DND-41 (cell line): Measurements from ENCODE around the gene BRSK2.

Experiments
- ATAC-seq: fragments of 200-7000 bp; cut with Tn5 transposase; 3 replicates; pipeline ENCODE4 v1.9.1; 2021; ENCODE audit warnings: low read depth; ENCODE audit not compliant: insufficient read depth
- DNase-seq: peaks from one replicate; pipeline ENCODE4 v3.0.0-alpha.2; 2020
- H2AFZ ChIP-seq: 2 replicates; pipeline ENCODE4 v1.6.0; 2012; ENCODE audit warnings: low read depth, low read length
- H3K27ac ChIP-seq: 2 replicates; pipeline ENCODE4 v1.5.1; 2012; ENCODE audit warnings: low read length, inconsistent platforms
- H3K27me3 ChIP-seq: fragments of 200-600 bp; sonication (generic); 2 replicates; pipeline ENCODE4 v1.6.0; 2012; ENCODE audit warnings: low read length, mild to moderate bottlenecking, inconsistent platforms; ENCODE audit not compliant: insufficient read depth, poor library complexity
- H3K36me3 ChIP-seq: 2 replicates; pipeline ENCODE4 v1.5.1; 2012; ENCODE audit warnings: low read length, inconsistent platforms; ENCODE audit not compliant: insufficient read depth
- H3K4me1 ChIP-seq: 2 replicates; pipeline ENCODE4 v1.5.1; 2012; ENCODE audit warnings: mild to moderate bottlenecking, low read length; ENCODE audit not compliant: insufficient read depth
- H3K4me2 ChIP-seq: 2 replicates; pipeline ENCODE4 v1.6.0; 2012; ENCODE audit warnings: mild to moderate bottlenecking, moderate library complexity, low read length, inconsistent platforms; ENCODE audit not compliant: insufficient read depth
- H3K4me3 ChIP-seq, 2 experiments: fragments of 200-600 bp in 1 of 2; shearing (Covaris generic) in 1 of 2; 2 replicates each; pipeline ENCODE4 v1.5.1; 2012 to 2016; ENCODE audit warnings: inconsistent platforms in 2 of 2, low read length in 2 of 2, mild to moderate bottlenecking in 2 of 2, low read depth in 1 of 2, moderate library complexity in 1 of 2
- H3K79me2 ChIP-seq: 2 replicates; pipeline ENCODE4 v1.6.0; 2012; ENCODE audit warnings: low read length, inconsistent platforms; ENCODE audit not compliant: insufficient read depth
- H3K9ac ChIP-seq: 2 replicates; pipeline ENCODE4 v1.6.0; 2012; ENCODE audit warnings: low read depth, mild to moderate bottlenecking, inconsistent platforms, low read length, moderate library complexity
- H3K9me3 ChIP-seq: 2 replicates; pipeline ENCODE4 v1.5.1; 2012; ENCODE audit warnings: low read length, moderate library complexity, mild to moderate bottlenecking, inconsistent platforms; ENCODE audit not compliant: insufficient read depth, severe bottlenecking
- H4K20me1 ChIP-seq: 2 replicates; pipeline ENCODE4 v1.6.0; 2012; ENCODE audit warnings: low read length; ENCODE audit not compliant: insufficient read depth
- EZH2 ChIP-seq: IDR thresholded peaks from 3 replicates; pipeline ENCODE4 v1.6.1; 2012; ENCODE audit warnings: borderline replicate concordance, low read depth, mild to moderate bottlenecking, moderate library complexity, low read length, inconsistent platforms; ENCODE audit not compliant: severe bottlenecking
- TF ChIP-seq, protein P1 (sequence below): IDR thresholded peaks from 2 replicates; pipeline ENCODE4 v1.5.1; 2012; ENCODE audit warnings: borderline replicate concordance, low read length, moderate library complexity, mild to moderate bottlenecking; ENCODE audit not compliant: poor library complexity, severe bottlenecking; ENCODE audit errors: extremely low read depth

BRSK2 gene

DNA sequence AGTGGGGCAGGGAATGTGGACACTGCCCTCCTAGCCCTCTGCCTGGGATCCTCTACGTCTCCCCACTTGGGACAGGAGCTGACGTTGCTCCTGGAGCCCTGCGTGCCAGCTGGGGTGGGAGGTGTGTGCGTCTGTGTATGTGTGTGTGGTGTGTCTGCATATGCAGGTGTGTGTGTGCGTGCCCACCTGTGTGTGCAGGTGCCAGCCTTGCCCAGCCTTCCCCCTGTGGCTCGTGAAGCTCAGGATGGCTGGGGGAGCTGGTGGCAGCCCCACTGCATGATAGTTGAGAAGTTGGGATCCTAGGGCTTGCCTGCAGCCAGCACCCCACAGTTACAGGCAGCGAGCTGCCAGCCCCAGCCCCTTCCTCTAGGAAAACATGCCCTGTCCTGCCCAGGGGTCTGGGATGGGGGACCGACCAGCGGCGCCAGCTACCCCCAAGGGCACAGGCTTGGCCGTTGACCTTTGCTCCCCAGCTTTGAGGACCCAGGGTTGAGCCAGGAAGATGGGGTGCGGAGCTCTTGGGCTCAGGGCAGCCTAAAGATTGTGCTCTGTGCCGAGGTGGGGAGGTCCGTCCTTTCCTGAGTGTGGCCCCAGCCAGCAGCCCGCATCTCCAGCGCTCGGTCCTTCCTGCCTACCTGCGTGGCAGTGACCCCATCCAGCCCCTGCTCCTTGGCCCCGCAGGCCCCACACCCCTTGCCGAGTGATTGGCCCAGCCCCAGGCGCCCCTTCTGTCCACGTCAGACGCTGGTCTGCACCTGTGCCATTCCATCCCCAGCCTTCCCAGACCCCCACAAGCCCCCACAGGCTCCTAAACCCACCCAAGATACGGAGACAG lies 15.7 kb downstream of the BRSK2 start:
- H2AFZ ChIP-seq = no peak overlapping the region
- no peaks in the 10 kb centered on the region for H3K9me3 ChIP-seq
- H3K27me3 ChIP-seq = no peaks in the 10 kb centered on the region
- no peak overlapping the region for H3K9ac ChIP-seq
- no peak overlapping the region for H3K4me3 ChIP-seq
- no peak overlapping the region for H3K27ac ChIP-seq
- H3K4me2 ChIP-seq = no peak overlapping the region
- ATAC-seq (no peak), DNase-seq (no peak)
- H3K36me3 ChIP-seq = no peaks in the 10 kb centered on the region
- TF ChIP-seq EZH2 = no peak
- TF ChIP-seq, protein P1, sequence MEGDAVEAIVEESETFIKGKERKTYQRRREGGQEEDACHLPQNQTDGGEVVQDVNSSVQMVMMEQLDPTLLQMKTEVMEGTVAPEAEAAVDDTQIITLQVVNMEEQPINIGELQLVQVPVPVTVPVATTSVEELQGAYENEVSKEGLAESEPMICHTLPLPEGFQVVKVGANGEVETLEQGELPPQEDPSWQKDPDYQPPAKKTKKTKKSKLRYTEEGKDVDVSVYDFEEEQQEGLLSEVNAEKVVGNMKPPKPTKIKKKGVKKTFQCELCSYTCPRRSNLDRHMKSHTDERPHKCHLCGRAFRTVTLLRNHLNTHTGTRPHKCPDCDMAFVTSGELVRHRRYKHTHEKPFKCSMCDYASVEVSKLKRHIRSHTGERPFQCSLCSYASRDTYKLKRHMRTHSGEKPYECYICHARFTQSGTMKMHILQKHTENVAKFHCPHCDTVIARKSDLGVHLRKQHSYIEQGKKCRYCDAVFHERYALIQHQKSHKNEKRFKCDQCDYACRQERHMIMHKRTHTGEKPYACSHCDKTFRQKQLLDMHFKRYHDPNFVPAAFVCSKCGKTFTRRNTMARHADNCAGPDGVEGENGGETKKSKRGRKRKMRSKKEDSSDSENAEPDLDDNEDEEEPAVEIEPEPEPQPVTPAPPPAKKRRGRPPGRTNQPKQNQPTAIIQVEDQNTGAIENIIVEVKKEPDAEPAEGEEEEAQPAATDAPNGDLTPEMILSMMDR = no peak
- H3K79me2 ChIP-seq = no peaks in the 10 kb centered on the region
- no peaks in the 10 kb centered on the region for H3K4me1 ChIP-seq
- H4K20me1 ChIP-seq = peaks cover 14% of the 10 kb centered on the region

DNA sequence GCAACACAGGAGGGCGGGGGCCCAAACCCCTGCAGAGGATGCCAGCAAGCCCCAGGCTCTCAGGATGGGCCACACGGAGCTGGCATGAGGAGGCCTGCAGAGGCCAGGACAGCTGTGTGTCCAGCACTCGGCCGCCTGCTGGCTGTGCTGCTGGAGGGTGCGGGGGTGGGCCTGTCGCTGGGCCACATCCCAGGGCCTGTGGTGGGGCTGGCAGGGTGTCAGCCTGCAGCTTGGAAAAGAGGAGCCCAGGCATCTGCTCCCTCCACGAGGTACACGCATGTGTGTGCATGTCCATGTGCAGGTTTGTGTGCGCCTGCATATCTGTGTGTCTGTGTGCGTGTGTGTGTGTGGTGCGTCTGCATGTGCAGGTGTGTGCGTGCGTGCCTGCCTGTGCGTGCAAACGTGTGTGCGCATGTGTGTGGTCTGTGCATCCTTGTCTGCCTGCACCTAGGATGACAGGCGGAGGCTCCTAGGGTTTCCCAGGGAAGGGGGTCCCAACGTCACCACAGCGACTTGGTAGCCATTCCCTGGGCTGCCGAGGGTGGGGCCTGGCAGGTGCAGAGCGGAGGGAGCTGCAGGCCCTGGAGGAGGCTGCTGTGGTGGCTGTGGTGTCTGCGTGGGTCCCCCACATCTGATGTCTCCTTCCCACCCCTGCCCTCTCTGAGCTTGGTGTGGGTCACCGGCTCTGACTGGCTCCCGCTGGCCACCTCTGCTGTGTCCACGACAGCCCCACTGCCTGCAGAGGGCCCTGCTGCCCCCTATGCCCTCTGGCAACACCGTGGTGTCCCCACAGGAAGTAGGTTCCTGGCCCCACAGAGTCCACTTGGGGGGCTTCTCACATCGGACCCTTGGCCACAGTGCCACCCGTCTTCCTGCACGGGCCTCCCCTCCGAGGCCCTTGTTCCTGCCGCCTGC lies 17.1 kb downstream of the BRSK2 start:
- Histone ChIP-seq H3K4me3 (no peak overlapping the region), H3K27ac (no peak overlapping the region), H2AFZ (no peak overlapping the region), H3K4me2 (no peak overlapping the region), H3K9me3 (no peaks in the 10 kb centered on the region), H3K27me3 (no peaks in the 10 kb centered on the region), H4K20me1 (0 out of 2 replicates have a peak, but pooled peaks cover 4% of the 10 kb centered on the region), H3K36me3 (no peaks in the 10 kb centered on the region), H3K79me2 (no peaks in the 10 kb centered on the region), H3K9ac (no peak overlapping the region), H3K4me1 (no peaks in the 10 kb centered on the region)
- TF ChIP-seq, protein P1 = no peak
- no peak for TF ChIP-seq EZH2
- no peak for ATAC-seq
- no peak for DNase-seq

DNA sequence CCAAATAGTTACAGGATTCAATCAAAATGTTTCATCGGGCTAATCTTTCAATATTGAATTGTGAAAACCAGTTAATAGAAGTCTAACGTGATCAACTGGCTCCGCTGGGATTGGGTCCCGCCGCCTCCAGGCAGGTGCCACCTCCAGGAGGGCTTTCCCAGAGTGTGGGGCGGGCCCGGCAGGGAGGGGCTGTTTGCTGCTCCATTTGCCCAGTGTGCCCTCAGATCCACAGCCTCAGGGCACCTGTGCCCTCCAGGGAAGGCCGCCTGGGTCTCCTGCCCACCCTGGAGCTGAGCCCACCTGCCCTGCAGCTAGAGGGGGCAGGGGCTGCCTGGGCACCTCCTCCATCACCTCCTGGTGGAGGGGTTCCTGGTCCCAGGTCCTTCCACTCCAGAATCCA lies 17.9 kb downstream of the BRSK2 start:
- H3K4me1 ChIP-seq = no peaks in the 10 kb centered on the region
- H3K79me2 ChIP-seq = no peaks in the 10 kb centered on the region
- DNase-seq = no peak
- peaks cover 1% of the 10 kb centered on the region for H3K9me3 ChIP-seq
- no peak overlapping the region for H3K4me3 ChIP-seq
- no peak overlapping the region for H3K9ac ChIP-seq
- no peak for ATAC-seq
- H3K4me2 ChIP-seq = no peak overlapping the region
- TF ChIP-seq, protein P1 = no peak
- TF ChIP-seq EZH2 = no peak
- no peak overlapping the region for H3K27ac ChIP-seq
- H4K20me1 ChIP-seq = 0 out of 2 replicates have a peak, but pooled peaks cover under 1% of the 10 kb centered on the region
- no peaks in the 10 kb centered on the region for H3K27me3 ChIP-seq
- H2AFZ ChIP-seq = no peak overlapping the region
- no peaks in the 10 kb centered on the region for H3K36me3 ChIP-seq
